Type B pancreatic cell (in vitro differentiated cells): ENCODE measurements around the gene STX16. TPM values are rescaled to one million over a fixed set of nuclear protein-coding genes. Genes with fewer than 3 reads are reported as not detected.

Experiments used
- DNase-seq: peaks from one replicate; pipeline ENCODE4 v3.0.0; 2021; ENCODE audit warnings: mixed read lengths; ENCODE audit not compliant: unreplicated experiment; ENCODE audit errors: extremely low spot score
- H3K27ac Mint-ChIP-seq: 2 replicates; pipeline ENCODE4 v1.8.0; 2021; ENCODE audit warnings: mild to moderate bottlenecking, mixed read lengths
- H3K27me3 Mint-ChIP-seq: 2 replicates; pipeline ENCODE4 v1.8.0; 2021; ENCODE audit warnings: mixed read lengths
- H3K36me3 Mint-ChIP-seq: 2 replicates; pipeline ENCODE4 v1.8.0; 2021; ENCODE audit warnings: mixed read lengths
- H3K4me1 Mint-ChIP-seq: one replicate; pipeline ENCODE4 v1.8.0; 2021; ENCODE audit warnings: mixed read lengths; ENCODE audit not compliant: unreplicated experiment
- H3K4me3 Mint-ChIP-seq: 2 replicates; pipeline ENCODE4 v1.8.0; 2021; ENCODE audit warnings: mild to moderate bottlenecking, mixed read lengths
- H3K9me3 Mint-ChIP-seq: 2 replicates; pipeline ENCODE4 v1.8.0; 2021; ENCODE audit warnings: mixed read lengths
- total RNA-seq: library from RNA; stranded (reverse); gene quantifications from 2 replicates; pipeline ENCODE4 v1.2.1, GENCODE V29; 2021; ENCODE audit warnings: low replicate concordance
- TF ChIP-seq, protein P1 (sequence below): fragments of 200-600 bp; sonication (generic); conservative IDR thresholded peaks from 2 replicates; pipeline ENCODE4 v1.5.0; 2021; ENCODE audit warnings: antibody characterized with exemption, mild to moderate bottlenecking

The STX16 gene
- total RNA-seq, 1 donor from 2014 or later: 62.8 TPM

DNA sequence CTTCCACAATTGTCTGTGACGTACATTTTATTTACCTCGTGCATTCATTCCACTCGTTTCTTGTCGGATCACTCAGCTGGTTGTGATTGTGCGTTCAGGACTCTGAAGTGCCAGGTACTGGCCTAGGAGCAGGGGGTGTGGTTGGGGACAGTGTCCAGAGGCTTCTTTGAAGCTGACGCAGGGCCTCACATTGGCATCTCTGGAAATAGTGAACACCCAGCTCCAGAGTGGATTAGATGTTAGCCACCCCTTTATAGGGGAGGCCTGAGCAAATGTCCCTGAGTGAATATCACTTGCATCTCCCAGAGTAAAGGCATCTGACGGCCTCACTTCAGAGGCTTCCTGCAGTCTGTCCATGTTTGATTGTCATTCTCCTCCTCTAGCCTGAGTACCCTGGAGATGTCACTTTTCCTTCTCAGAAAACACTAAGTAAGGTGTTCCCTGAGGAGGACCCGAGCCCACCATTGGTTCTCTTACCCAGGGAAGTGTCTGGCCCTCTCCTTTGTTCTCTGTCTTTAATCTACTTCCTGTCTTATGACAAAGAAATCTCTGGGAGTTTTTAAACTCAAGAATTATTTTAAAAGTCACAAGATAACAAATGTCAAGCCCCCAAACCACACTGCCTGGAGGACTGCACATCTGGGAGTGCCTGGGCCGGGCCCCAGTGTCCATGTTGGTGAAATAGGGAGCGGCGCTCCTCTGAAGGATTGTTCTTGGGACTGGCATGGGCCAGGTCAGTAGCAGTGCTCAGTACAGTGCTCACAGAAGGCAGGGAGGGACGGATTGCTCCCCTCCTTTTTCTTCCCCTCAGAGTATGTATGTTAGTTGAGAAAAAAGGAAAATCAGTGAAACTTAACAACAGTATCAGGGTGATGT, 10.8 kb downstream of the STX16 start:
- no peak overlapping the region for H3K27ac Mint-ChIP-seq
- TF ChIP-seq, protein P1, sequence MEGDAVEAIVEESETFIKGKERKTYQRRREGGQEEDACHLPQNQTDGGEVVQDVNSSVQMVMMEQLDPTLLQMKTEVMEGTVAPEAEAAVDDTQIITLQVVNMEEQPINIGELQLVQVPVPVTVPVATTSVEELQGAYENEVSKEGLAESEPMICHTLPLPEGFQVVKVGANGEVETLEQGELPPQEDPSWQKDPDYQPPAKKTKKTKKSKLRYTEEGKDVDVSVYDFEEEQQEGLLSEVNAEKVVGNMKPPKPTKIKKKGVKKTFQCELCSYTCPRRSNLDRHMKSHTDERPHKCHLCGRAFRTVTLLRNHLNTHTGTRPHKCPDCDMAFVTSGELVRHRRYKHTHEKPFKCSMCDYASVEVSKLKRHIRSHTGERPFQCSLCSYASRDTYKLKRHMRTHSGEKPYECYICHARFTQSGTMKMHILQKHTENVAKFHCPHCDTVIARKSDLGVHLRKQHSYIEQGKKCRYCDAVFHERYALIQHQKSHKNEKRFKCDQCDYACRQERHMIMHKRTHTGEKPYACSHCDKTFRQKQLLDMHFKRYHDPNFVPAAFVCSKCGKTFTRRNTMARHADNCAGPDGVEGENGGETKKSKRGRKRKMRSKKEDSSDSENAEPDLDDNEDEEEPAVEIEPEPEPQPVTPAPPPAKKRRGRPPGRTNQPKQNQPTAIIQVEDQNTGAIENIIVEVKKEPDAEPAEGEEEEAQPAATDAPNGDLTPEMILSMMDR: no peak
- no peak for DNase-seq
- H3K4me3 Mint-ChIP-seq: no peak overlapping the region
- no peaks in the 10 kb centered on the region for H3K27me3 Mint-ChIP-seq
- H3K4me1 Mint-ChIP-seq: peaks cover 37% of the 10 kb centered on the region
- no peaks in the 10 kb centered on the region for H3K9me3 Mint-ChIP-seq
- peaks cover 10% of the 10 kb centered on the region for H3K36me3 Mint-ChIP-seq

DNA sequence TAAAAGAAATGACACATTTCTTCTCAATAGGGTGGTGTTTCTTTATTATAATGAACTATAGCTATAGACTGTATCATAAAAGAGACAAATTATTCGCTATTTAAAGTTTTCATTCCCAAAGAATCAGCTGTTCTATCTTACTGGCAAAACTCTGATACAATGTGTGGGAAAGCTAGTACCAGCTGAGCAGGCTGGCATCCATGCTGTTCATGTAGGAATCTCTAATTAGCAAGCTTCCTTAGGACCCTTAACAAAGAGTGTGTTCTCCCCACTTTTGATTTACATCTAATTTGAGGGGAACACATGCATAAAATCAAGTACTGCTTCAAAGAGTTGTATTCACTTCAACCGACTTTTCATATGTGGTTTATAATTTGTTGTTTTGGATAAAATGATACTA, 13.2 kb downstream of the STX16 start:
- DNase-seq: no peak
- no peak overlapping the region for H3K27ac Mint-ChIP-seq
- no peaks in the 10 kb centered on the region for H3K27me3 Mint-ChIP-seq
- no peak overlapping the region for H3K4me3 Mint-ChIP-seq
- TF ChIP-seq, protein P1: no peak
- H3K36me3 Mint-ChIP-seq: peaks cover 19% of the 10 kb centered on the region
- H3K4me1 Mint-ChIP-seq: peaks cover 21% of the 10 kb centered on the region
- H3K9me3 Mint-ChIP-seq: no peaks in the 10 kb centered on the region

DNA sequence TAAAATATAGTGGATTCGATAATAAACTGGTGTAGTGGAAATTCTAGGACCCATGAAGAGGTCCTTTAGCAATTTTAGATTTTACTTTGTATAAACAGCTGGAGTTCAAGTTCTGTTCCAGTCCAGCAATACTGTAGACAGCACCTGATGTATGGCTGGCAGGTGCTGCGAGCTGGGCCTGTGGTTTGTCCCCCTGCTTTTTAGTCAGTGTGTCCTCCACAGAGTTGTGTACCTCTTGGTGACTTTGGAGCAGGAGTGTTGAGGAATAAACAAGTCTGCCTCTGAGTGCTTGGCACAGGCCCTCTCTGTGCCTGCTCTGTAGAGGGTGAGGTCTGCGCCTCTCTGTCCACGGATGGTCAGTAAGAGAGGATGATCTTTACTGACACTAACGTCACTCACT, 13.8 kb downstream of the STX16 start:
- TF ChIP-seq, protein P1: no peak
- Mint-ChIP-seq H3K4me3 (no peak overlapping the region), H3K27ac (no peak overlapping the region), H3K4me1 (peaks cover 20% of the 10 kb centered on the region), H3K27me3 (no peaks in the 10 kb centered on the region), H3K36me3 (peaks cover 19% of the 10 kb centered on the region), H3K9me3 (no peaks in the 10 kb centered on the region)
- no peak for DNase-seq

DNA sequence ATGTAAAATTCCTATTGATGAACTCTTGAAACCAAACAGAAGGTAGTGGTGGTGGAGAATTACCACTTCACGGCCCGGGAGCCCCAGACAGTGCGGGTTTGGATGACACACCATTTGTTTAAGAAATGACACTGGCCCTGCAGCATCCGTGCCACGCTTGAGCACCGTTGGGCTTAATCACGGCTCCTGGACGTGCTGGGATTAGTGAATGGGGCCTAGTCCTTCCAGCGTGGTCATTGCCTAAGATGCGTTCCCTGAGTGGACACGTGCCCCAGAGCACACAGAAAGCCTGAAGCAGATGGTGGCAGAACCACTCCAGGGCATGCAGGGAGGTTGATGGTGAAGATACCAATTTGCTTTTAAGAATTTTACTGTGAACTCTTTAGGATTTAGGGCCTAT, 14.5 kb downstream of the STX16 start:
- DNase-seq: no peak
- Mint-ChIP-seq H3K27me3 (no peaks in the 10 kb centered on the region), H3K27ac (no peak overlapping the region), H3K9me3 (no peaks in the 10 kb centered on the region), H3K4me3 (no peak overlapping the region), H3K36me3 (peaks cover 25% of the 10 kb centered on the region), H3K4me1 (peaks cover 15% of the 10 kb centered on the region)
- TF ChIP-seq, protein P1: no peak

DNA sequence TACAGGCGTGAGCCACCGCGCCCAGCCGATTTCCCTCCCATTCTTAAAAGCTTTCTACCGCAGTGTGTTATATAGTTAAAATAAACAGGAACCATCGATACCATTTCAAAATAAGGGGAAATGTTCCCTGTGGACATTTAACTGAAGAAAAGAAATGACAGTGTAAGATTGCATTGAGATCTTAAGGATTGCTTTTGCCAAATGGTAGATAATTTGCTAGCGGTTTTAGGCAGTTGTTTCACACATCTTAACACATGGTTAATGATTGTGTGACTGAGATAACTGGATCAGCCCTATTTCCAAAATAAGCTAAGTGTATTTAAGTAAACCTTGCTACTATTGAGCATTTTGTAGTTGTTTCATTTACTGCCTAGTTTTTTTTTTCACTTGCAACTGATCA, 15.6 kb downstream of the STX16 start:
- H3K9me3 Mint-ChIP-seq: no peaks in the 10 kb centered on the region
- H3K27ac Mint-ChIP-seq: no peak overlapping the region
- H3K4me3 Mint-ChIP-seq: no peak overlapping the region
- H3K27me3 Mint-ChIP-seq: no peaks in the 10 kb centered on the region
- TF ChIP-seq, protein P1: no peak
- peaks cover 25% of the 10 kb centered on the region for H3K36me3 Mint-ChIP-seq
- no peak for DNase-seq
- H3K4me1 Mint-ChIP-seq: peaks cover 15% of the 10 kb centered on the region
